Gastroesophageal sphincter (tissue), 3 donors: Measurements from ENCODE around the gene PLCB4.

ENCODE experiments used
- CTCF ChIP-seq, 4 experiments: fragments of 200-600 bp in 2 of 4; fragments of 450-650 bp in 2 of 4; sonication (generic) in 1 of 4; IDR thresholded peaks; one replicate each; pipeline ENCODE4 v1.5.1; 2017 to 2019; ENCODE audit warnings: antibody characterized with exemption in 4 of 4, mild to moderate bottlenecking in 2 of 4, moderate library complexity in 2 of 4
- EP300 ChIP-seq: sonication (generic); formaldehyde crosslinking; IDR thresholded peaks from one replicate; pipeline ENCODE4 v1.6.1; 2017; ENCODE audit warnings: antibody characterized with exemption, mild to moderate bottlenecking
- POLR2A ChIP-seq, 2 donors: fragments of 450-650 bp; IDR thresholded peaks; one replicate each; pipeline ENCODE4 v1.6.1; 2017; ENCODE audit warnings: antibody characterized with exemption in 2 of 2, mild to moderate bottlenecking in 2 of 2, moderate library complexity in 1 of 2
- POLR2AphosphoS5 ChIP-seq: sonication (generic); formaldehyde crosslinking; IDR thresholded peaks from one replicate; pipeline ENCODE4 v1.6.1; 2017; ENCODE audit warnings: antibody characterized with exemption

DNA sequence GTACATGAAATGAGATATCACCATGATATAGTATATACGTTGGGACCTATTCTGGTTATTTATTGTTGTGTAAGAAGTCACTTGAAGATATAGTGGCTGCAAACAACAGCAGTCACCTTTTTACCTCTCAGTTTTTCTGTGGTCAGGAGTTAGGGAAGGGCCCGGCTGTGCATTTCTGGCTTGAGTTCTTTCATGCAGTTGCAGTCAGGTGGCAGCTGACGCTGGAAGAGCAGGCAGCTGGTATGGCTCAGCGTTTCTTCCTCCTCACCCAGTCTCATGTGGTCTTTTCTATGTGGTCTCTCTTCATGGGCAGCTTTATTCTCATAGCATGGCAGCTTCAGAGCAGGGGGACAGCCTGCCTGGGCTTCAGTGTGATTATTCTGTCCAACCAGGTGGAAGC lies 154.4 kb downstream of the PLCB4 start:
- TF ChIP-seq CTCF (IDR thresholded peaks at IDR 0.05): no peak
- no peak for TF ChIP-seq POLR2A (IDR thresholded peaks at IDR 0.05)
- TF ChIP-seq POLR2AphosphoS5: no peak
- no peak for TF ChIP-seq EP300
